ENCODE results near the gene SLC17A8.

SLC17A8 gene

GRCh38 chr12:100311317-100311716 is 45.6 kb upstream of the SLC17A8 start:
- POLR2A ChIA-PET = no interaction called here
- Histone ChIP-seq H3K4me1 (ENCODE audit: control insufficient read depth, insufficient read depth, low read length) (no peaks in the 10 kb centered on the region), H3K27ac (ENCODE audit: extremely low read depth, low read depth, low read length) (no peak overlapping the region), H3K36me3 (ENCODE audit: control insufficient read depth in 2 of 2, insufficient read depth in 1 of 2, low read length in 2 of 2) (peaks cover 13 to 45% of the 10 kb centered on the region in 2 experiments), H3K9me3 (ENCODE audit: control insufficient read depth, insufficient read depth, low read depth, low read length) (no peaks in the 10 kb centered on the region), H3K4me3 (ENCODE audit: low read depth, low read length) (no peak overlapping the region)
- TF ChIP-seq ZNF2 (tag by site-specific recombination; IDR thresholded peaks at IDR 0.05) (no peak), ZNF610 (tag by site-specific recombination; IDR thresholded peaks at IDR 0.05; ENCODE audit: borderline replicate concordance) (no peak), ZNF19 (tag by site-specific recombination; IDR thresholded peaks at IDR 0.05; ENCODE audit: low read depth) (no peak), ZNF423 (tag by site-specific recombination; IDR thresholded peaks at IDR 0.05) (no peak), KLF17 (tag by site-specific recombination; IDR thresholded peaks at IDR 0.05) (no peak), ZNF555 (tag by site-specific recombination; conservative IDR thresholded peaks at IDR 0.05) (no peak), ZNF280C (tag by site-specific recombination; IDR thresholded peaks at IDR 0.05) (no peak)
- CTCF ChIA-PET = no interaction called here

- Histone ChIP-seq H3K9me3 (ENCODE audit: control insufficient read depth, insufficient read depth, low read depth, low read length) (no peaks in the 10 kb centered on the region), H3K27ac (ENCODE audit: extremely low read depth, low read depth, low read length) (no peak overlapping the region), H3K36me3 (ENCODE audit: control insufficient read depth in 2 of 2, insufficient read depth in 1 of 2, low read length in 2 of 2) (peaks cover 38 to 57% of the 10 kb centered on the region in 2 experiments), H3K4me1 (ENCODE audit: control insufficient read depth, insufficient read depth, low read length) (no peaks in the 10 kb centered on the region), H3K4me3 (ENCODE audit: low read depth, low read length) (no peak overlapping the region)
- POLR2A ChIA-PET = no interaction called here
- CTCF ChIA-PET = interaction anchor here (0.6 to 1.1 kb wide), 3 partner anchors 16 to 256 kb away, joined by 3 to 4 read pairs (median 3); partner anchors contain the start of gene GAS2L3
- no peak for TF ChIP-seq MZF1 (tag by site-specific recombination; IDR thresholded peaks at IDR 0.05; ENCODE audit: borderline replicate concordance)
- TF ChIP-seq ZNF792 (tag by site-specific recombination; IDR thresholded peaks at IDR 0.05) = no peak
- TF ChIP-seq PRDM2 (tag by site-specific recombination; IDR thresholded peaks at IDR 0.05; ENCODE audit: borderline replicate concordance) = no peak
- no peak for TF ChIP-seq ZNF404 (tag by site-specific recombination; IDR thresholded peaks at IDR 0.05)
Observed at GRCh38 chr12:100317371-100317770, 39.5 kb upstream of the SLC17A8 start.

GRCh38 chr12:100324498-100324897 is 32.4 kb upstream of the SLC17A8 start:
- Histone ChIP-seq H3K4me1 (ENCODE audit: control insufficient read depth, insufficient read depth, low read length) (no peaks in the 10 kb centered on the region), H3K36me3 (ENCODE audit: control insufficient read depth in 2 of 2, insufficient read depth in 1 of 2, low read length in 2 of 2) (peaks cover 35 to 38% of the 10 kb centered on the region in 2 experiments), H3K27ac (ENCODE audit: extremely low read depth, low read depth, low read length) (no peak overlapping the region), H3K9me3 (ENCODE audit: control insufficient read depth, insufficient read depth, low read depth, low read length) (no peaks in the 10 kb centered on the region), H3K4me3 (ENCODE audit: low read depth, low read length) (no peak overlapping the region)
- no peak for TF ChIP-seq ZNF362 (tag by site-specific recombination; IDR thresholded peaks at IDR 0.05)
- no peak for TF ChIP-seq ZBTB10 (tag by site-specific recombination; IDR thresholded peaks at IDR 0.05)
- no peak for TF ChIP-seq ZNF623 (tag by site-specific recombination; IDR thresholded peaks at IDR 0.05)
- TF ChIP-seq ZNF514 (tag by site-specific recombination; IDR thresholded peaks at IDR 0.05) = no peak
- TF ChIP-seq ZNF311 (tag by site-specific recombination; IDR thresholded peaks at IDR 0.05; ENCODE audit: borderline replicate concordance) = no peak
- ChIA-PET POLR2A (no interaction called here), CTCF (interaction anchor here (0.6 to 1.0 kb wide), 3 partner anchors 14 to 226 kb away, joined by 3 to 4 read pairs (median 3); no protein-coding TSS in a partner anchor)
